HG03575 (cell line): ENCODE measurements around the gene GNB2.
"Not testable (repeated sequence)": the region's sequence is repeated elsewhere in the genome, so short reads cannot be mapped to it uniquely, and the experiment has no call there.

Experiments used
- ATAC-seq: cut with Tn5 transposase; IDR thresholded peaks from one replicate; pipeline ENCODE4 v1.9.1; 2021; ENCODE audit not compliant: unreplicated experiment, insufficient number of reproducible peaks, low FRiP score; ENCODE audit errors: extremely low read depth

Gene GNB2

DNA sequence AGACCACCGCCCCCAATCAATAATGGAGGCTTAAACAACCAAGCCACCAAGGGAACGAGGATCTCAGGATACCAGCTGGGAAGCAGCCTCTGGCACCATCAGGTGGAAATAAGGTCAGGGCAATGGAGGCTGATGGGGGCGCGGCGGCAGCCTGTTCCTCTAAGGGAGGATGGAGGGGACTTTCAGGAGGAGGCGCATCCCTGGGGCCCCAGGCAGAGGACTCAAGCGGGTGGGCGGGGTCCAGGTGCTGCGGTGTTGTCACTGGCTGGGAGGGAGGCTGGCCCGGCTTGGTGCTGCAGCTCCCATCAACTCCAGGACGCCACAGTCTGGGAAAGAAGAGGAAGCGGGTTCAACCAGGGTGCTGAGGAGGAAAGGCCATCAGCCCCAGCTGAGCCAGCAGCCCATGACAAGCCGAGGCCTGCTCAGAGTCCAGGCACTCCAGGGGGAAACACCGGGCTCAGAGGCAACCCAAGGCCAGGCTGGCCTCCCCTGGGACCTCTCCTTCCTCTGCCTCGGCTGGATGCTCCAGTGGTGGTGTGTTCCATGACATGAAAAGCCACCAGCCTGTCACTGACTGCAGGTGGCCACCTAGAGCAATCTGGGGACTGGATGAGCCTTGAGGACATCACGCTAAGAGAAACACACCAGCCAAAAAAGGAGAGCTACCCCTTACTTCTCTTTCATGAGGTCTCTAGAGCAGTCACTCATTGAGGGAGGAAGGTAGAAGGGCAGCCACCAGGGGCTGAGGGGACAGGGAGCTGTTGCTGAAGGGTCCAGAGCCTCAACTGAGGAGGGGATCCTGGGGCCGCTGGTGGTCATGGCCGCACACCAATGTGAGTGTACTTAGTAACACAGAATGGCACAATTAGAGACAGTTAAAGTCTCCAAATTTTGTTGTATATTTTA is 15.9 kb downstream of the GNB2 start:
- ATAC-seq, result no peak

DNA sequence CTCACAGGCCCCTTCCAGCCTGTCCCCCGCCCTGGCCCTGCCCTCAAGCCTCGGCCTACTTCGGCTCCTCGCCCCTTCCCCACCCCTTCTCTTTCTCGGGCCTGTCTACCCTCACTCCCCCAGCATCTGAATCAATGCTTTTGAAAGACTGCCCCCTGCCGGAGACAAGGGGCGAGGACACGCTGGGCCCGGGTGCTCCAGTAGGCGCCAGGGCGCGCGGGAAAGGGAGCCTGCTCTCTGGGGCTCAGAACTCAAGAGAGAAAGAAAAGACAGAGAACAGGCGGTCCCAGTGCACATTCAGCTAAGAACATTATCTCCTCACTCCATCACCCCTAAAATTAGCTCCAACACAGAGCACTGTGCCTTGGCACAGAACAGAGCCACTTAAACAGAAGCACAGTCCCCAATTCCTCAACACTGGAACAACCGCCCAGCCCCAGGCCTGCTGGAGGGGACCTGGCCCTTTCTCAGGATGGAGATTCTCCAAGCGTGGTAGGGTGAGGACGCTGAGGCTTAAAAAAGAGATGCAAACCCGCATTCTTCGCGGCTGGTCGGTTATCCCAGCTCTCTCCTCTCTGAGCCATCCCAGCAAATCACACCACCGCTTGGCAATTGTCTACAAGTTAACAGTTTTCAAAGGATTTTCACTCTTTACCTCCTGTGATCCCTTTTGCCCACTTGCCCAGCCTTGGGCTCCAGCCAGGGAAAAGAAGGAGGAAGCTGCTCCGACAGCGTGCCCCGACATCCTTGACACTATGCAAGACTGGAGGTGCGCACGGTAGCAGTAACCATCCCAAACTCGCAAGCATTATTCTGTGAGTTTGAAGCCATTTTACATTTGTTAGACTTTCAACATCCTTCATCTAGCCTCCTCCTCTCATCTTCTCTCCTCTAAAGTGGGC is 18.4 kb downstream of the GNB2 start:
- no peak for ATAC-seq

DNA sequence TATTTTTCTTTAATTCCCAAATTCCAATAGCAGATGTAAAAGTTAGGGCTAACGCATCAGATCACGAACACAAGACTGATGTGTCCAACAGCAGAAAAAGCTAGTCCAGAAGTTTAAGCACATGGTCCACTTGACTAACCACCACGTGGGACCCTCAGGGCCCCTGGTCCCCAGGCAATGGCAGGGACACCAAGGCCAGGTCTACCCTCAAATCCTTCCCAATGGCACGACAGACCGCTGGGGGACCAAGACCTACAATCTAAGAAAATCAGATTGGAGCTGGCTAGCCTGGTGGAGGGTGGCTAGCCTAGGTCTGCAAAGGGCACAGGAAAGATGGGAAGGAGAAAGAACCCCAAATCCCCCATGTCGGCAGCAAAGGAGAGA is 19.0 kb downstream of the GNB2 start:
- no peak for ATAC-seq

DNA sequence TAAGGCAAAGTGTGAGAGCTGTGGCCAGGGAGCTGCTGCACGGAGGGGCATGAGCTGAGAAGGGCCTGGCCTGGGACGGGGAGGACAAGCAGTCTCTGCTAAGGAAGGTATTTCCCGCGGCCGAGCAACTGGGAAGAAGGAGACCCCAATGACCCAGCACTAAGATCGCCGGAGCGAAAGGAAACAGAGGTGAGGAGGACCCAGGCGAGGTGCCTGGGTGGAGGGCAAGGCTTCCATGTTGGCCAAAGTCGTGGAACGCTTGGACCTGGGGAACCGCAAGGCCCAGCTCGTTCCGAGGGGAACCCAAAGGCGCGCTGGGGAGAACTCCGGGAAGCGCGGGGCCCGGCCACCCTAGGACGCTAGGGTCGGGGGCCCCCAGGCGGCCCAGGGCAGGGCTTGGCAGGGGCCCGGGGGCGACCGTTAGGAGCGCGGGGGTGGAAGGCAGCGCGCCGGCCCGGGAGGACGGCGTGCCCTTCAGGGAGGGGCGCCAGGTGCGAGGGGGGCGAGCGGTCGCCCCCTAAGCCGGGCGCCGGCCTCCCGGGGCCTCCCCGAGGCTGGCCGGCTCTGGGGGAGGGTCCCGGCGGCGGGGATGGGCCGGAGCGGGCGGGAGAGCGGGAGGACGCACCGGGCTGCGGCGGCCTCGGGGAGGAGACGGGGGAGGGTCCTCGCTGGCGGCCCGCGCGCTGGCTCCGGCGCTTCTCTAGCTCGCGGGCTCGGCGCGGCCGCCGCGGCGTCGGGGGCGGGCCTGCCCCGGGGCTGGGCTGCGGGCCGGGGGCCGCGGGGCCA is 20.0 kb downstream of the GNB2 start:
- ATAC-seq, result no peak

DNA sequence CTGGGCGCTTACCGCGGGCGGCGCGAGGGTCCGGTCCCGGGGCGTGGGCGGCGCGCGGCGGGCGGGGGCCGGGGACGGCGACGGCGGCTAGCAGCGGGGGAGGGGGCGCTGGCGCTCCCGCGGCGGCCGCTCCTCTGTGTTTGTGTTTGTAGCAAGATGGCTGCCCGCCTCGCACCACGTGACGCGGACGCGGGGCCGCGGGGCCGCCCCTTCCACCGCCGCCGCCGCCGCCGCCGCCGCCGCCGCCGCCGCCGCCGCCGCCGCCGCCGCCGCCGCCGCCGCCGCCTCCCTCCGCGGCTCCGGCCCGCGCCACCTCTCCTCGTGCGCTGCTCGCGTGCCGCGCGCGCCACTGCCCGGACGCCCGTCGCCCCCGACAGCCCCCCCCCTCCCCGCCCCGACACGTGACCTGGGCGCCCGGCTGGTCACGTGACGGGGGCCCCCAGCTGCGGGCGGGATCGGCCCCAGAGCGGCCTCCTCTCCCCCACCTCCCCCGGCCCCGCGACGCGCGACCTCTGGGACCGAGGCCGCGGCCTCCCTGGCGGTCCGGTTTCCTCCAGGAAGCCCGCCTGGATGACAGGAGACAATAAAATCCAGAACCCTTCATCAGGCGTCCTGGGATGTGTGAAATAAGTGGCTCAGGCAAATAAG is 20.7 kb downstream of the GNB2 start, which contains the start of gene GIGYF1:
TSS of gene GIGYF1 (minus strand) at position 153 of the 648 bp plus-strand sequence. CDS start 6,012 bp downstream, outside the sequence.
- ATAC-seq, result no peak

DNA sequence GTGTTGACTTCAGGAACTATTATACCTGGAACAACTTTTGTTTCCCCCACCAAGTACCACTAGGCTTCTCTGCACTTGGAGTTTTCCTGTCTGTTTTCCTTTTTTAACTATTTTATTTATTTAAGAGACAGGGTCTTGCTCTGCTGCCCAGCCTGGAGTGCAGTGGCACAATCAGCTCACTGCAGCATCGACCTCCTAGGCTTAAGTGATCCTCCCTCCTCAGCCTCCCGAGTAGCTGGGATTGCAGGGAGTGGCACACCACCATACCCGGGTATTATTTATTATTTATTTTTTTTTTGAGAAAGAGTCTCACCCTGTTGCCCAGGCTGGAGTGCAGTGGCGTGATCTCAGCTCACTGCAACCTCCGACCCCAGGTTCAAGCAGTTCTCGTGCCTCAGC is 22.6 kb downstream of the GNB2 start:
- ATAC-seq, result no peak

DNA sequence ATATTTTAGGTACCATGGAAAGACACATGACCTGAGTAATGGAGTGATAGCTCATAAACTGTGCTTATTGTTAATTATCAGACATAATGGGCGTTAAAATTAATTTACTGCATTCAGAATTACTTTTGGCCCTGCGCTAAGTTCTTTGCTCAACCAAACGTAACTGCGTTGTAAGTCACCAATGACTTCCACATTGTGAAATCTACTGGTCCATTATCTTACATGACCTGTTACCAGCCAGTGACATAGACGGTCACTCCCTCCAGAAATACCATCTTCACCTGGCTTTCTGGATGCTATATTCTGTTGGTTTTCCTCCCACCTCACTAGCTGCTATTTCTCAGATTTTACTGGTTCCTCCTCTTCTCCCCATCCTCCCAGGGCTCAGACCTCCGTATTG is 25.5 kb downstream of the GNB2 start:
- ATAC-seq, result no peak

DNA sequence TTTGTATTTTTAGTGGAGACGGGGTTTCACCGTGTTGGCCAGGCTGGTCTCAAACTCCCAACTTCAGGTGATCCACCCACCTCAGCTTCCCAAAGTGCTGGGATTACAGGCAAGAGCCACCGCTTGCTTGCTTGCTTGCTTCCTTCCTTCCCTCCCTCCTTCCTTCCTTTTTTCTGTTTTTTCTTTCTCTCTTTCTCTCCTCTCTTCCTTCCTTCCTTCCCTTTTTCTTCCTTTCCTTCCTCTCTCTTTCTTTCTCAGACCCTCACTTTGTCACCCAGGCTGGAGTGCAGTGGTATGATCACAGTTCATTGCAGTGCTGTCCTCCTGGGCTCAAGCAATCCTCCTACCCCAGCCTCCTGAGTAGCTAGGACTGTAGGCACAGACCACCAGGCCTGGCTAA is 27.5 kb downstream of the GNB2 start:
- not testable (repeated sequence) for ATAC-seq

DNA sequence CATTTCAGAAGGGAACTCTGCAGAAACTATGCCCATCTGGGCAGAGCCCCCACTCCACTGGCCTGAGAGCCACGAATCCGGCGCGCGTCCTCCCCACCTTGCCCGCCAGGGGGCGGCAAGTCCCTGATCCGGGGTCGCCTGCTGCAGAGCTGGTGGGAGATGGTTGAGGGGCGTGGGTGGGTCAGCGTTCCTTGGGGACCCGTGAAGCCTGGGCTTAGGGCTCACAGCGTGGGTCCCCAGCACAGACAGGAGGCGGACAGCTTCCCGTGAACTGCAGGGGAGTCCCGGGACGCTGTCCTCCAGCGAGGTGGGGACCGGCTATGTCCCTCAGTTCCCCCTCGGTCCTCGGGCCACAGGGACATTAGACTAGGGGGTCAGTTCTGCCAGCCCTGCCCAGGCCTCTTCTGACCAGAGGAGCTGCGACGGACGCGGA is 31.8 kb downstream of the GNB2 start:
- ATAC-seq, result peak; percentile 28

DNA sequence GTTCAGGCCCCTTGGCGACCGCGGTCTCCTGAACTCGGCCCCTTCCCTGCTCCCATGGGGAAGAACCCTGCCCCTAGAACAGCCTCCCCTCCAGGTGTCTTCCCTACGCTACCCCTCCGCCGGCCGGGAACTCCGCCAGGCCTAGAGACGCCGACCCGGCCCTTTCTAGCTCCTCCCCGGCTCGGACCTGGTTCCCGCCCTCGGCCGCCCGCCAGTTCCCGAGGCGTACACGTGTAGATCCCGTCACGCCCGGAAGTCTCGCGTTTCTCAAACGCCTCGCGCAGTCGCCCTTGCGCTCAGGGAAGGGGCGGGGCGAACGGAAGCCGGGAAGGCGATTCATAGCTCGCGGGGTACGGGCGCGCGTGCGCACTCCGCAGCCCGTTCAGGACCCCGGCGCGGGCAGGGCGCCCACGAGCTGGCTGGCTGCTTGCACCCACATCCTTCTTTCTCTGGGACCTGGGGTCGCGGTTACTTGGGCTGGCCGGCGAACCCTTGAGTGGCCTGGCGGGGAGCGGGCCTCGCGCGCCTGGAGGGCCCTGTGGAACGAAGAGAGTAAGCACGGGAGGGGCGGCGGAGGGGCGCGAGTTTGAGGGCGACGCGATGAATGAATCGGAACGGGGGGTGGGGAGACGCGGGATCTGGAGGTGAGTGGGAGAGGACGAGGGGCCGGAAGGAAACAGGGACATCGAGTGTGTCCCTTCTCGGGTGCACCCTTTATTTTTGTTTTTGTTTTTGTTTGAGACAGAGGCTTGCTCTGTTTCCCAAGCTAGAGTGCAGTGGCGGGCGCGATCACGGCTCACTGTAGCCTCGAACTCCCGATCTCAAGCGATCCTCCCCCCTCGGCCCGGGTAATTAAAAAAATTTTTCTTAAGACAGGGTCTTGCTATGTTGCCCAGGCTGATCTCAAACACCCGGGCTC is 32.5 kb downstream of the GNB2 start, which contains the start of gene POP7:
TSS of gene POP7 (plus strand) at position 369 of the 919 bp plus-strand sequence. CDS start 710 bp downstream, outside the sequence.
- peak; percentile 36 for ATAC-seq

DNA sequence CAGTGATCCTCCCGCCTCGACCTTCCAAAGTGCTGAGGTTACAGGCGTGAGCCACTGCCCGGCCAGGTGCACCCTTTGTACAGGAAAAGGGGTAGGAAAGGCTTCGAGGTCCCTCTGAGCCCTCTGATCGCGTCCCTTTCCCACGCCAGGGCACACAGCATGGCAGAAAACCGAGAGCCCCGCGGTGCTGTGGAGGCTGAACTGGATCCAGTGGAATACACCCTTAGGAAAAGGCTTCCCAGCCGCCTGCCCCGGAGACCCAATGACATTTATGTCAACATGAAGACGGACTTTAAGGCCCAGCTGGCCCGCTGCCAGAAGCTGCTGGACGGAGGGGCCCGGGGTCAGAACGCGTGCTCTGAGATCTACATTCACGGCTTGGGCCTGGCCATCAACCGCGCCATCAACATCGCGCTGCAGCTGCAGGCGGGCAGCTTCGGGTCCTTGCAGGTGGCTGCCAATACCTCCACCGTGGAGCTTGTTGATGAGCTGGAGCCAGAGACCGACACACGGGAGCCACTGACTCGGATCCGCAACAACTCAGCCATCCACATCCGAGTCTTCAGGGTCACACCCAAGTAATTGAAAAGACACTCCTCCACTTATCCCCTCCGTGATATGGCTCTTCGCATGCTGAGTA is 33.3 kb downstream of the GNB2 start:
- ATAC-seq, result no peak

DNA sequence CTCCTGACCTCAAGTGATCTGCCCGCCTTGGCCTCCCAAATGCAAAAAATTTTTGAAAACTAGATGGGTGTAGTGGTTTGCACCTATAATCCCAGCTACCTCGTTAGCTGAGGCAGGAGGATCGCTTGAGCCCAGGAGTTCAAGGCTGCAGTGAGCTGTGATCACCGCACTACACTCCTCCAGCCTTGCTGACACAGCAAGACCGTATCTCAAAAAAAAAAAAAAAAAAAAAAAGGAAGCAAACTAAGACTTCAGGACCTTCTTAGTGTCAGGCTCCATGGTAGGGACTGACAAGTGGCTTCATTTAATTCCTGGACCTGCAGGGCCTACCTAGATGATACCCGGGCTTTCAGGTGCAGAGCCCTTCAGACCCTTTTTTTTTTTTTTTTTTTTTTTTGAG is 34.9 kb downstream of the GNB2 start:
- ATAC-seq, result no peak

DNA sequence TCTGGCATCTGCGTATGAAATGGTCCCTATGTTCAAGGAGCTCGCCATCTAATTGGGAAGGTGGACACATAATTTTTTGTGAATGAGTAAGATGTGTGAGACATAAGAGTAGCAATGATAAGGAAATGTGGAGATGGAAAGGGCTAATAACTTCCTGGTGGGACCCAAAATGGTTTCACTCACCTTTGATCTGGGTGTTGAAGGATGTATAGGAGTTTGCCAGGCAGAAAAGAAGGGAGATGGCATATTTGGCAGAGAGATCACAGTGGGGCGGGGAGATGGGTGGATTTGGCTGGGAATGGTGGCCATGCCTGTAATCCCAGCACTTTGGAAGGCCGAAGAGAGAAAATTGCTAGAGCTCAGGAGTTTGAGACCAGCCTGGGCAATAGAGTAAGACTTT is 36.9 kb downstream of the GNB2 start:
- ATAC-seq, result no peak

DNA sequence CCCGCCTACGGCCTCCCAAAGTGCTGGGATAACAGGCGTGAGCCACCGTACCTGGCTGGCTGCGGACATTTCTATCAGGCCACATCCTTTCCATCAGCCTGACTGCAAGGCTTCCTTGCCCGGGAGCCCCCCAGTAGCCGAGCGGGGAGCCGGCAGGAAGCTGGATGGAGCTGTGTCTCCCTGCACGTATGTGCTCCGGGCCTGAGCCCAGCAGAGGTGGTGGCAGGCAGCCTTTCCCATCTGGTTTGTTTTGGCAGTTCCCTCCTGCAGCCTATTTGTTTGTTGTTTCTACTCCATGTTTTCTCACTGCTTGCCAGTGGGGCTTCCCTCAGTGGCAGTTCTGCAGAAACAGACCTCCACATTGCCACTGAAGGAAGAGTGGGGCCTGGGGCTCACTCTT is 37.8 kb downstream of the GNB2 start:
- ATAC-seq, result no peak

DNA sequence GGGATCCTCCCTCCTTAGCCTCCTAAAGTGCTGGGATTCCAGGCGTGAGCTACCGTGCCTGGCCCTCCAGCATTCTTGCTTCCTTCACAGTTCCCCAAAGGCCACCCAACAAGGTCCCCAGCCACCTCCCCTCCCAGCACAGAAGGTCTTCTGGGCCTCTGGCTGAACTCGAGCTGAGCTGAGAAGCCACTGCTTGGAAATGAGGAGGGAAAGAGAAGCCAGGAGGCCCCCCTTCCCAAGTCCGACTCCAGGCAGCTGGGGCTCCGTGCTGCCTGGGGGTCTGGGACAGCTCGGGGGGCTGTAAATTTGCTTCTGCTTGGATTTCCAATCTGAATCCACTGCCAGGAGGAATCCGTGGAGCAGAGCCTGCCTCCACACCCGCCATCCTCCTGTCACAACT is 41.2 kb downstream of the GNB2 start:
- no peak for ATAC-seq

DNA sequence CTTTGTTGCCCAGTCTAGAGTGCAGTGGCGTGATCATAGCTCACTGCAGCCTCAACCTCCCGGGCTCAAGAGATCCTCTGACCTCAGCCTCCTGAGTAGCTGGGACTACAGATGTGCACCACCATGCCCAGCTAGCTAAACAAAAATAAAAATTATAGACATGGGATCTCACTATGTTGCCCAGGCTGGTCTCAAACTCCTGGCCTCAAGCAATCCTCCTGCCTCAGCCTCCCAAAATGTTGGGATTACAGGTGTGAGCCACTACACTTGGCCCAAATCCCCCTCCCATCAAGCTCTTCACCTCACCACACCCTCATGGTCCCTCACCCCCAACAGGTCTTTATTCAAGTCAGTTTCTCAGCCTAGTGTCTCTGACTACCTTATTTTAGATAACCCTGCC is 43.5 kb downstream of the GNB2 start:
- ATAC-seq, result not testable (repeated sequence)
